ENCODE data around the gene GRK4. TPM values are rescaled to one million over a fixed set of nuclear protein-coding genes. Genes with fewer than 3 reads are reported as not detected.

The GRK4 gene
- total and polyA plus RNA-seq, 12 donors: 4.7 to 29.2 (median 8.0) TPM

Small RNA genes within 50 kb of the gene (small RNA-seq; reads per million reads assigned to genes)
- gene RF02134: 0 reads per million in 2 donors
- 0 reads per million in 2 donors for gene RF02135
- 0 reads per million in 2 donors for gene RNU6-204P

Other genes starting within 250 kb of the GRK4 start
- gene TNIP2, start 207.2 kb upstream of the GRK4 start, total RNA-seq: 10 to 100 TPM; 19.2 to 57.7 (median 35.6) TPM
- gene TNIP2, start 207.2 kb upstream of the GRK4 start, polyA plus RNA-seq: 10 to 100 TPM in 2 of 3 donors, 1 to 10 TPM in 1; 7.8 to 41.8 (median 38.3) TPM
- gene SH3BP2, start 170.5 kb upstream of the GRK4 start, total RNA-seq: 10 to 100 TPM; 10.8 to 81.2 (median 37.4) TPM
- 100 to 1,000 TPM in 1 of 3 donors, 10 to 100 TPM in 1, 1 to 10 TPM in 1; 7.7 to 160 (median 35.2) TPM for gene SH3BP2, start 170.5 kb upstream of the GRK4 start, polyA plus RNA-seq
- 100 to 1,000 TPM; 143 to 290 (median 225) TPM for gene ADD1, start 119.7 kb upstream of the GRK4 start, total RNA-seq
- 100 to 1,000 TPM; 134 to 468 (median 338) TPM for gene ADD1, start 119.7 kb upstream of the GRK4 start, polyA plus RNA-seq
- gene NOP14, start 165 bp upstream of the GRK4 start, total RNA-seq: 10 to 100 TPM; 16.4 to 56.5 (median 25.5) TPM
- gene NOP14, start 165 bp upstream of the GRK4 start, polyA plus RNA-seq: 10 to 100 TPM; 20.9 to 41.6 (median 25.5) TPM
- not detected for gene HTT-AS, start 111.0 kb downstream of the GRK4 start, total RNA-seq
- not detected for gene HTT-AS, start 111.0 kb downstream of the GRK4 start, polyA plus RNA-seq
- gene HTT, start 111.1 kb downstream of the GRK4 start, total RNA-seq: 10 to 100 TPM; 38.4 to 77.1 (median 54.4) TPM
- gene HTT, start 111.1 kb downstream of the GRK4 start, polyA plus RNA-seq: 10 to 100 TPM; 16.1 to 34.0 (median 33.1) TPM